Activated T-cell treated with anti-CD3 and anti-CD28 coated beads, Interleukin-2, amount 50 U/mL, for 1 hour (primary cell): ENCODE data around the gene STAB1.
"Not testable (repeated sequence)": the region's sequence is repeated elsewhere in the genome, so short reads cannot be mapped to it uniquely, and the experiment has no call there.

ENCODE experiments used
- DNase-seq: peaks from one replicate; pipeline ENCODE4 v3.0.0-alpha.2; 2020

The STAB1 gene

DNA sequence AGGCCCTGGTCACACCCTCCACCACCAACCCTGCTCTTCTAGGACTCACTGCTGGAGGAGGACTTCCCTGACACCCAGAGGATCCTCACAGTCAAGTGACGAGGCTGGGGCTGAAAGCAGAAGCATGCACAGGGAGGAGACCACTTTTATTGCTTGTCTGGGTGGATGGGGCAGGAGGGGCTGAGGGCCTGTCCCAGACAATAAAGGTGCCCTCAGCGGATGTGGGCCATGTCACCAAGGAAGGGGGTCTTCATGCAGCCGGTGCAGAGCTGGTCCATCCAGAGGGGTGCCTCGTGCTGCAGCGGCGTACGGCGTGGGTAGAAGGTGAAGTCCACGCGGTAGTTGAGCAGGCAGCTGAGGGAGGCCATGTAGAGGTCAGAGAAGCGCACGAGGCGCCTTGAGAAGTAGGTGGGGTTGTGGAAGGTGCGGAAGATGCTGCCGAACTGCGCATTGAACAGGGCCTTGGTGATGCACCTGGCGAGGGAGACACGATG is 29.2 kb downstream of the STAB1 start:
- DNase-seq = no peak

GRCh38 chr3:52524752-52525679 is 29.9 kb downstream of the STAB1 start:
- DNase-seq = no peak

DNA sequence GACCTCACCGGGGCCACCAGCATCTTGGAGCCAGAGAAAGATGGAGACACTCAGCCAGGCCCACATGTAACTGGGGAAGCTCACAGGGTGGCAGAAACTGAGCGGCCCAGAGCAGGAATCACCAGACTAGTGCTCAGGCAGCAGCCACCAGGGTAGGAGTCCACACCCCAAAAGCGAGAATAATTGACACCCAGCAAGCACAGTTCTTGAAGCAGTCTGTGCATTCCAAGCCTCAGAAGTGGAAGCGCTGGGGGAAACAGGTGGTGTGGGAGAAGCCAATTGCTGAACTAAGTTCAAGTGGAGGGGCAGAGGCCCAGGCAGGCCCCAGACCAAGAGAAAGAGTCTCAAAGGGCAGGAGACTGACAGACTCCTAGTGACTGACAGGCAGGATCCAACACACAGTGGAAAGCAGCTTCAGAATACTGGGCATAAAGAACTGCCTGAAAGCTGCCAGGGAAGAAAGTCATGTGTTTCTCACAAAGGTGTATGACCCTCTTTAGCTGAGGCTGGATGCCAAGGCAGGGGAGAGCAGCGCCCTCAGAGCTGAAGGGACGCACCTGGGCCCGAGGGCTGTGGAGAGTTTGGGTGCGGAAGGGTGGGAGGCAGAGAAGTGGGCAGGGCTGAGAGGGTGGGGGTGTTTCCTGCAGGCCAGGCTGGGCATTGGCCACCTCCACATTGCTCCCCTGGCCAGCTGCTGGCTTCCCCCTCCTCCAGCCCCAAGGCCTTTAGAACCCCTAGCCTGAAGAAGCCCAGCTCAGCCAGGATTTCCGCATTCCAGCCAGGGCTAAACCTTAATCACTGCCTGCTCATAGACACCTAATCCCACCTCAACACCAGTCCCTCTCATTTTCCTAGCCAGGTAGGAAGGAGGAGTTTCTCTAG is 30.8 kb downstream of the STAB1 start:
- DNase-seq = no peak

- DNase-seq = not testable (repeated sequence)
Observed at GRCh38 chr3:52526671-52527038, 31.5 kb downstream of the STAB1 start.

- no peak for DNase-seq
Observed at GRCh38 chr3:52527039-52527731, 32.0 kb downstream of the STAB1 start.

DNA sequence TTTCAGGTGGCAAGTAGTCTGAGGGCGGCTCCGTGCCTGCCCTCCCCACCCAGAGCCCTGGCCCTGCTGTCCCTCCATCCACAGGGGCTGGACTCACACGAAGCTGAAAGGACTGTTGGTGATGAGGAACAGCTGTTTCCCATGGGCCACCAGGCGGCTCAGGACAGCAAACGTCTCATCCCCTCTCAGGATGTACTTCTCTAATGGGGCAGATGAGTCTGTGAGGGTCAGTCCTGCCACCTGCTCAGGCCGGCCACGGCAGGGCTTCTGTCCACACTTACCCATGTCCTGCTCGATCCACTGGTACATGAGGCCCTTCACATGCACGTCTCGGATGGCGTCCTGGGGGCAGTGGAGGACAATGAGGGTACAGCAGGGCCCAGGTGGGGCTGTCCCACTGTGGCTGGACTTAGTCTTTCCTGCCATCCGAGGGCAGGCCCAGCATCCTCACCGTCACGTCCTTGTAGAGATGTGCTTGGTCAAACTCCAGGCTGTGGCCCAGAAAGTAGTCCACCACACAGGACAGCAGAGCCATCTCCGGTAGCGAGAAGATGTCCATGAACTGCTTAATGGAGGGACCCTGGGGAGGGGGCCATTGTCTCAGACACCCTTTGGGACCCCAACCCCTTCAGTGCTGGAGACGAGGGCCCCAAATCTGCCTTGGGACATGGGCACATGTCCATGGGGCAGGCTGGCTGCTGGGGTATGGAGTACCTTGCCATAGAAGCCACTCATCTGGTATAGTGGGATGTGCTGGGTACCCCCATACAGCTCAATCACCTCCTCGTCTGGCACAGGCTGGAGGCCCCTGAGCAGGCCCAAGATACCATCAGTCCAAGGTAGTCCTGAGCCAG is 32.8 kb downstream of the STAB1 start:
- DNase-seq = peak; percentile 10

DNA sequence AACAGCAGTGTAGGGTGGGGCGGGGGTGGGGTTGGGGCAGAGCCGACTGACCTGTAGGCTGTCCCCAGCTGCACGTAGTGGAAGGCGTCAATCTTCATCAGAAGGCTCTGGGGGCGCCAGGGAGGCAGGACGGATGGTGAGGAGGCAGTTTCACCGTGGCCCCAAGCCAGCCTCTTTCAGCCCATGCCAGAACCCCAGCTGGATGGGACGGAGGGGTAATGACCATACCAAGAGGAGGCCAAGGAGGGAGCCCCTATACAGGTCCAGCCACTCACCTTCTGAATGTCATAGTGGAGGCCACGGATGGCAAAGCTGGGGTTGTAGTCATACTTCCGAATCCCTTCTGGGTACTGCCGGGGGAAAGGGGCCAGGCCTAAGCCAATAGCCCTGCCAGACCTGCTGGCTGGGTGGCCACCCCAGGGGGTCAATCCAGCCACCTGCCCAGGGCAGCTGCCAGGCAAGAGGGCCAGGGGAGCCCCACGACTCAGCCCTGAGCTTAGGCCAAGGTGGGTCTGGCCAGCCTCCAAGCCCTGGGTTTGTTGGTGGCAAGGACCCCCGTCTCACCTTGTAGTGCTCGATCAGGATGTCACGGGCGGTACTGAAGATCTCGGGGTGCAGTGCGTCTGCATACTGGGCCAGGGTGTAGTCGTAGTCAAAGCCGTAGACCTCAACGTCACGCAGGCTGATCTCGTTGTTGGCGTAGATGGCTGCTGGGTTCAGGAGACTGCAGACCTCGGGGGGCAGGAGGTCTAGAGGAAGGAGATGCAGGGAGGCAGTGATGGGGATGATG is 33.6 kb downstream of the STAB1 start:
- peak; percentile 16 for DNase-seq

GRCh38 chr3:52529376-52530333 is 34.5 kb downstream of the STAB1 start:
- peak; percentile 15 for DNase-seq

DNA sequence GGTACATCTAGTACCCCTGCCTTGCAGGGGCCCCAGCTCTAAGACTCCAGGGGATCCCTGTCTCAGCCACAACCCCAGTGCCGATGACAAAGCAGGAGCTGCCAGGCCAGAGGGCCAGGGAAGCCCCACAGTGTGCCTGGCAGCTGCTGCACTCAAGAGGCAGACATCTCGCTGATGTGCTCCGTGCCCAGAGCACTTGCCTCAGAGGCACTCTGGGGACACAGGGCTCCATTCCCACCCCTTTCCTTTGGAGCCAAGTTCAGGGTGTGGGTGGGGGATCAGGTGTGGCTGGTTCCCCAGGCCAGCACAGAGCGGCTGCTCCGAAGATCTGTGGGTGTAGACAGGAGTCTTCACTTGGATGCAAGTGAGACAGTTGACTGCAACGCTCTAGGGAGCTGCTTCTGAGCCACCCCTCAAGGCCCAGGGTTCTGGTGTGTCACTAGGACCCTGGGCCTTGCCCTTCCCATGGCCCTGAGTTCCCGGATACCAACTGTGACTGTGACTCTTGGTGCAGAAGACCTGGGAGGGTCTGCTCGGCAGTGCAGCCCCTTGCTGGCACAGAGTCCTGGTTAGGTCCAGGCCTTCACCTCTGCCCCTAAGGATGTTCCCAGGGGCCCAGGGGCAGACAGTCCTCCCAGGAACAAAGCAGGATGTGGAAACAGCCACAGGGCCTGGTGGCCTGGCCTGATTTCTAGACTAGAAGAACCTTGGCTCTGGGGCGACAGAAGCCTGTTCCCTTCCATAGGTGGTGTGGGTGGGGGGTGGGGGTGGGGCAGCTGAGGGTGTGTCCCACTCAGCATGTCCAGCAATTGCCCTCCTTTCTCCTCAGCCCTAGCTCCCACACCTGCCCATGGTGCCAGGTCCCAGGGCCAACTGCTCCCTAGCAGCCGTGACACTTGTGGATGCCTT is 36.0 kb downstream of the STAB1 start:
- peak; percentile 18 for DNase-seq

DNA sequence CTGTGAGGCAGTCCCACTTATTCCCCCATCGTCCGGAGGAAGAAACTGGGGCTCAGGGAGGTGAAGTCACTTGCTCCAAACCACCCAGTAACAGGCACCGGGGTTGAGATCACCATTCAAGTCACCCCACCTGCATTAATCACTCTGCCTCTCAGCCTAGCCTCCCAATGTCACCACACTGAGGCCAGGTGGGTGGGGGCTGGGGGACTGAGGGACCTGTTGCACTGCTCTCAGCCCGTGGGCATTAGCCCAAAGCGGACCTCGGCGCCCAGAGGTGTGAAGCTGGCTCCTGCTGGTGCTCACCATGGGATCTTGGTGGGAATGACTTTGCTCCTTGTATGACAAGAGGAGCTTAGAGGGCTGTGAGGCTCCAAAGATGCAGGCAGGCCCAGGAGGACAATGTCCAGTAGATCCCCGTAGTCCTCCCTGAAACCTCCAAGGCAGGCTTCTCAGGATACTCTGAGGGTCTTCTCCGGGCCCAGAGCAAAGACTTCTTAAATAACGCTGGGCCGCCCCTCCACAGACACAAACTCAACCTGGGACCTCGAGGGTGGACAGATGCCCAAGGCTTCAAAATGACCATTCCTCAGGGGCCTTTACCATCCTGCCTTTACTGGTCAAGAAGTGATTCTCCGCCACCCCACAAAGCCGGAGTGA is 36.9 kb downstream of the STAB1 start:
- DNase-seq = peak; percentile 18

- peak; percentile 41 for DNase-seq
Observed at GRCh38 chr3:52532517-52532837, 37.3 kb downstream of the STAB1 start.

- DNase-seq = peak; percentile 47
Observed at GRCh38 chr3:52532838-52533622, 37.9 kb downstream of the STAB1 start.

- DNase-seq = peak; percentile 72
Observed at GRCh38 chr3:52533623-52534280, 38.6 kb downstream of the STAB1 start, which contains the start of gene NT5DC2. NT5DC2 (minus strand) TSS chr3:52533857; CDS start chr3:52533737, 120 bp downstream.

GRCh38 chr3:52534281-52535183 is 39.4 kb downstream of the STAB1 start:
- peak; percentile 17 for DNase-seq

- DNase-seq = peak; percentile 16
Observed at GRCh38 chr3:52535411-52536111, 40.4 kb downstream of the STAB1 start.
